Measurements from ENCODE around the gene DTD1. TPM values are rescaled to one million over a fixed set of nuclear protein-coding genes. Genes with fewer than 3 reads are reported as not detected.

DTD1 gene
- polyA plus RNA-seq, 3 donors from 2014 or later = 47.4 to 68.3 (median 66.6) TPM

DNA sequence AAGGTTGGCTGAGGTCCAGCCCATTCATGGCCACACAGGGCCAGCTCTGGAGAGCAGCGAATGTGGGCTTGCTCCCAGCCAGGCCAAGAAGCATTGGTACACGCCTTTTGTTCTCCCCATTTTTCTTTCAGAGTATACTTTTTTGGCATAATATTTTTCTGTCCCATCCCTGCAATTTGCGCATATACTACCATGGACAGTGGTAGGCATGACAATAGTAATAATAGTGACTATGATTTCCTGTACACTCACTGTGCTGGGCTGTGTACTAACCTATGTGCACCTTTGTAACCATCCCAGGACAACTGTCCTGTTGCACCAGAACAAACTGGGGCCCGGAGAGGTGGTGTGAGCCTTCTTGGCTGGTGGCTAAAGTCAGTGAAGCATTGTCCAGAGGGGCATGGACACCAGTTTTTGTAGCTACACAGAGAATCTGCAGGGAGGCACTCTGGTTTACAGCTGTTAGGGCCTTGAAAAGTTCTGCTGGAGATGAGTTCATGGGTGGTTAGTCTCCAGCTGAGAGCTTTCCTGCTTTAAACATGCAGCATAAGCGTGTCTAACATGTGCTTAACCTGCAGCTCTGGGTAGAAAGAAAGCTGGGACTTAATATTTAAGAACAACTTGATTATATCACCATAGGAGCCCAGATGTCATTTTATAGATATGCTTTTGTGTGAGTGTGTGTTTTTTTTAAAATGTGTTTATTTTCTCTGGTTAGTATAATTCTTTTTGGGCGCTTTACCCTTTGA lies 38.2 kb downstream of the DTD1 start:
- Mint-ChIP-seq H3K27ac (no peak overlapping the region), H3K27me3 (ENCODE audit: low read depth in 3 of 3) (peaks cover 0 to 2% (median 0%) of the 10 kb centered on the region in 3 donors), H3K4me3 (no peak overlapping the region), H3K36me3 (peaks cover 0 to 8% (median 7%) of the 10 kb centered on the region in 3 donors), H3K4me1 (no peaks in the 10 kb centered on the region), H3K9me3 (no peaks in the 10 kb centered on the region)
- DNase-seq = no peak

DNA sequence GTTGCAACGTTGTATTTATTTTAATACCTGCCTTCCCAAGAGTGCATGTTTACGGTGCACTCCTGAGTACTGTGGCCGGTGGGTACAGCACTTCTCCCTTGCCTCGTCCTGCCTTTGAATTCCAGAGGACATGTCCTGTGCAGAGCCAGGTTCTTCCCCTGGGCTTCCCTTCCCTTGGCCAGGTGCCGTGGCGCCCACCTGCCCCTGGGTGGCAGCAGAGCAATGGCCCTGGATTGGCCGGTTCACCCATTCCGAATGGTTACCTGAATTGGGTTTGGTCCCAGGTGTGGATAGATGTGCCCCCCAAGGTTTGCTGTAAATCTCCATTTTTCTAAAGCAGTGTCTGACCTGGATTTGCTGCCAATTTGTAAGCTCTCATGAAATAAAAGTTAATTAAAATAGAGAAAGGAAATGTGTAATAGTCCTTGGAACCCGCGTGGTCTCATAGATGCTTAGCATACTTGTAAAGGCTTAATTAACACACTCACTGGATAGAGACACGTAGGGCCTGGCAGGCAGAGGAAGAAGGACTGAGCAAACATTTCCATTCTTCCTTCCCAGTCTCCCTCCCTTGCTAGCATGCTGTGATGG lies 40.6 kb downstream of the DTD1 start:
- Mint-ChIP-seq H3K9me3 (no peaks in the 10 kb centered on the region), H3K4me1 (no peaks in the 10 kb centered on the region), H3K36me3 (peaks cover 0 to 11% (median 8%) of the 10 kb centered on the region in 3 donors), H3K4me3 (no peak overlapping the region), H3K27me3 (ENCODE audit: low read depth in 3 of 3) (peaks cover 0 to 2% (median 0%) of the 10 kb centered on the region in 3 donors), H3K27ac (no peak overlapping the region)
- no peak for DNase-seq

DNA sequence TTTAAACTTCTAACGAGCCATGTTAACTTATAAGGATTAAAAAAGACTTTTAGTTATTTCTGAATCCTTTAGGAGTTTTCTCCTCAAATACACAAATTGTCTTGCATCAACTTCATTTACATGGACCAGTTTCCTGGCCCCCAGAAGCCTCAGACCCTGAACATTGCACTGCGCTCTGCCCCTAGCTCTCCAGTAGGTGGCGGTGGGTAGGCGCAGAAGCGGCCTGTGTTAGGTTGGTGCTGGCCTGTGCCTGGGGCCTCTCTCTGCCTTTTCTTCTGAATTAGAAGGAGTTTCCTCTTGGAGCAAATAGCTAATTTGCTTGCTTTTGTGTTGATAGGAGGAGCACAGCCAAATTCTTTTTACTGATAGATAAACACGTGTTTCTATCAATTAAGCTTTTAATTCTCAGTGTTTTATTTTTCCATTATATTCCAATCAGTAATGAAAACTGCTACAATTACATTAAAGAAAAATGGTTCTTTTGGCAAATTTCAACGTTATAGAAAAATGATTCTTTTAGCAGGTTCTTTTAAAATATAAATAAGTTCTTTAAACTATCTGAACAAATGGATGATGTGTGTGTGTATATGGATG lies 44.4 kb downstream of the DTD1 start:
- Mint-ChIP-seq H3K36me3 (peaks cover 5 to 11% (median 6%) of the 10 kb centered on the region in 3 donors), H3K9me3 (no peaks in the 10 kb centered on the region), H3K4me3 (no peak overlapping the region), H3K27ac (peak overlapping the region in 1 of 6 donors; percentile 67), H3K27me3 (ENCODE audit: low read depth in 3 of 3) (no peaks in the 10 kb centered on the region), H3K4me1 (no peaks in the 10 kb centered on the region)
- DNase-seq = peak; percentile 20 to 47 (median 35)

DNA sequence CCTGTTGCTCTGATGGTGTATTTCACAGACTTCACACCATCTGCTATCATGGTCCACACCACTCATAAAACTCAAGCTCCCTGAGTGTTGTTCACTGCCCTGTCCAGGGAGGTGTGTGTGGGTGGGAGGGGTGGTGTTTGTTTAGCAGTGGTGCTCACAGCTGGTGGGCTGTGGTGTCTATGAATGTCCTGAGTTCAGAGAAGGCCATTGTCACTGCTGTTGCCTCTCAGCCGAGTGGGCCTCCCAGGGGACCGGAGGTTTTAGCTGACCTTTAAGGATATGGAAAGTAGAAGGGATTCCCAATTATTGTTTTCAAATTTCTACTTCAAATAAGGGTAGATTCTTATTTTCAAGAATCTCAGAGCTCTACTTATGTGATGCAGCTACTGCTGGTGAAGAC lies 45.6 kb downstream of the DTD1 start:
- Mint-ChIP-seq H3K27ac (no peak overlapping the region), H3K4me3 (no peak overlapping the region), H3K9me3 (no peaks in the 10 kb centered on the region), H3K36me3 (peaks cover 12 to 17% (median 14%) of the 10 kb centered on the region in 3 donors), H3K27me3 (ENCODE audit: low read depth in 3 of 3) (no peaks in the 10 kb centered on the region), H3K4me1 (no peaks in the 10 kb centered on the region)
- DNase-seq = no peak

DNA sequence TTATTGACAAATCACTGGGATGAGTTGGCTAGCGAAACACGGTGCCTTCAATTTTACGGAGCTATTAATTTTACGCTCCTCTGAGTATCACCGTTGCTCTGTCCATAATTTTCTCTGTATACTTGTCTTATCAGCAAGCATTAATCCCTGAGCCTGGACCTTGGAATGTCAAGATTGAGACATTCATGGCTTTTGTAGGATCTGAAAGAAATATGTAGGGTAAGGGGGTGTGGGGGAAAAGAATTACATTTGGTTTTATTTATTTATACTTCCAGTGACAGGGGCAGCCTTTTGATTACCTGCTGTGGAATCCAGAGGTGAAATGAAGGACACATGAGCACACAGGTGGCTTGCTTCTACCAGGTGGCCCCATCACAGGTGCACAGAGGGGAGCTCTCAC lies 46.6 kb downstream of the DTD1 start:
- DNase-seq = no peak
- Mint-ChIP-seq H3K4me1 (no peaks in the 10 kb centered on the region), H3K27me3 (ENCODE audit: low read depth in 3 of 3) (no peaks in the 10 kb centered on the region), H3K9me3 (no peaks in the 10 kb centered on the region), H3K4me3 (no peak overlapping the region), H3K36me3 (peaks cover 14 to 19% (median 17%) of the 10 kb centered on the region in 3 donors), H3K27ac (no peak overlapping the region)

DNA sequence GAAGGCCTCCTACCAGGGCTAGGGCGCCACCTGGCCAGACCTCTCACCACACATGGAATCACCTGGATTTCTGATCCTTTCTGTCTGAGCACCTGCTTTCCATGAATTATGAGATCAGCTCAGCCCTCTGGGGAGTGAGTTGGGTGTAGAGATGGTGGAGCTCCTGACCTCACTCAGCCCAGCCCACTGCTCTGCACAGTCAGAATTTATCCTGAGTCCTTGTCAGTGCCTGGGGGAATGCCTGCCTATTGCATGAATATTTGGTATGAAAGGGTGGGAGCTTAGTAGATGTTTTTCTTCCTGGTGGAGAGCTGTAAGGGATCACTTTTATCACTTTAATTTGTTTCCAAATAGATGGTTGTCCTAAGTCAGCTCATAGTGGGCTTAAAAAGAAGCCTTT lies 47.5 kb downstream of the DTD1 start:
- Mint-ChIP-seq H3K4me3 (no peak overlapping the region), H3K9me3 (no peaks in the 10 kb centered on the region), H3K27ac (no peak overlapping the region), H3K4me1 (no peaks in the 10 kb centered on the region), H3K36me3 (peaks cover 14 to 17% (median 17%) of the 10 kb centered on the region in 3 donors), H3K27me3 (ENCODE audit: low read depth in 3 of 3) (no peaks in the 10 kb centered on the region)
- DNase-seq = no peak

DNA sequence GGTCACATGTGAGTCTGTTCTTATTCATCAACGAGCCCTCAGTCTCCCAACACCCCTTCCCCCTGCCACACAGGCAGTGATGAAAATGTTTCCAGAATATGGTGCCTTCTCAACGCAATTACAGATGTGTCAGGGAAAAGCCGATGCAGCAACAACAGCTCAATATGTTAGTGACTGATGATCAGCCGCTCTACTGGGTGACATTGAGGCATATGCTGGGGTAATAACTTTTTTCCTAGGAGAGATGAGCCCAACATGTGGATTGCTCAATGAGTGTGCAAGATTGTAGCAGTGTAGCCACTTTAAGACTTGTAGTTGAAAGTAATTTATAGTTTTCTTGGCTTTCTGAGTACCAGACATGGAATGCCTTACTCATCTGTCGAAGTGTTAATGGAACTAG lies 49.4 kb downstream of the DTD1 start:
- no peaks in the 10 kb centered on the region for H3K4me1 Mint-ChIP-seq
- H3K27ac Mint-ChIP-seq = no peak overlapping the region
- no peaks in the 10 kb centered on the region for H3K27me3 Mint-ChIP-seq (ENCODE audit: low read depth in 3 of 3)
- no peaks in the 10 kb centered on the region for H3K9me3 Mint-ChIP-seq
- no peak overlapping the region for H3K4me3 Mint-ChIP-seq
- no peak for DNase-seq
- peaks cover 9 to 21% (median 14%) of the 10 kb centered on the region in 3 donors for H3K36me3 Mint-ChIP-seq

DNA sequence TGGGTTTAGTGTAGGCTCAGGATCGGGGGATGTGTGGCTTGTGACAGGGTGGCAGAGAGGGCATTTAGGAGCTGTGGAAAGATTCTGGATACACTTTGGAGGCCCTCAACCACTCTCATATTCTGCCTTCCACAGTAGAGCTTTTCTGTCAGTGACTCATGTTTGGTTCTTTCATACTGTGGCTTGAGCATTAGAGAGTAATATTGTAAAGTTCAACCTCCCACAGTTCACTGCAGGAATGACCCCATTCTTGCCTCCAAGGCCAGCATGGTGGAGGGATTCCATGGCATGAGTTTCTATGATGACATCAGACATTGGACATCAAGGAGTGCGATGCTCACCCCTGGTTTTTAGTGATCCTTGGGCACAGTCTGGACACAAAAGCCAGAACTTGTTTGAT lies 50.9 kb downstream of the DTD1 start:
- peak overlapping the region in 1 of 6 donors; percentile 40 for H3K27ac Mint-ChIP-seq
- H3K9me3 Mint-ChIP-seq = no peaks in the 10 kb centered on the region
- H3K4me1 Mint-ChIP-seq = no peaks in the 10 kb centered on the region
- peaks cover 9 to 21% (median 14%) of the 10 kb centered on the region in 3 donors for H3K36me3 Mint-ChIP-seq
- H3K4me3 Mint-ChIP-seq = no peak overlapping the region
- H3K27me3 Mint-ChIP-seq (ENCODE audit: low read depth in 3 of 3) = peaks cover 0 to 2% (median 0%) of the 10 kb centered on the region in 3 donors
- DNase-seq = no peak

DNA sequence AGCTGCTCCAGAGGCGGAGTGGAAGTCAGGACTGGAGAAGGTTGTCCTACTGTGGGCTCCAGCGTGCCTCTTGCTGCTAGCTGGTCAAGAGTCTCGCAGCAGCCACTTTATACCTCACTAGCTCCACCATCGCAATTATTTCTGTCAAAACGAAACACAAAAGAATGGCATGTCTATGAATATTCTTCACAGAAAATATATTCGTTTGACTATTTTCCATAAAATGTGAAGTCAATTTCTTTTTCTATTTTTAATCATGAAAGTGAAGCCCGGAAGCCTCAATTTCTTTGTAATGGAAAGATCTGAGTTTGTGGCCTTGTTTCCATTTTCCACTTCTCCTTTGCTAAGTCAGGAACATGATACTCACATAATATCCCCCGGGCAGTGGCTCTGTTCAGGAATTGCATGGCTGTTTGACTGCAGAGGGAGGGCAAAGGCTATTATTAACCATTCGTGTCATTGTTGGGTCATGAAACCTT lies 51.7 kb downstream of the DTD1 start:
- no peak overlapping the region for H3K4me3 Mint-ChIP-seq
- no peaks in the 10 kb centered on the region for H3K4me1 Mint-ChIP-seq
- peak overlapping the region in 1 of 6 donors; percentile 44 for H3K27ac Mint-ChIP-seq
- H3K27me3 Mint-ChIP-seq (ENCODE audit: low read depth in 3 of 3) = peaks cover 0 to 2% (median 0%) of the 10 kb centered on the region in 3 donors
- peaks cover 9 to 21% (median 14%) of the 10 kb centered on the region in 3 donors for H3K36me3 Mint-ChIP-seq
- no peaks in the 10 kb centered on the region for H3K9me3 Mint-ChIP-seq
- no peak for DNase-seq

DNA sequence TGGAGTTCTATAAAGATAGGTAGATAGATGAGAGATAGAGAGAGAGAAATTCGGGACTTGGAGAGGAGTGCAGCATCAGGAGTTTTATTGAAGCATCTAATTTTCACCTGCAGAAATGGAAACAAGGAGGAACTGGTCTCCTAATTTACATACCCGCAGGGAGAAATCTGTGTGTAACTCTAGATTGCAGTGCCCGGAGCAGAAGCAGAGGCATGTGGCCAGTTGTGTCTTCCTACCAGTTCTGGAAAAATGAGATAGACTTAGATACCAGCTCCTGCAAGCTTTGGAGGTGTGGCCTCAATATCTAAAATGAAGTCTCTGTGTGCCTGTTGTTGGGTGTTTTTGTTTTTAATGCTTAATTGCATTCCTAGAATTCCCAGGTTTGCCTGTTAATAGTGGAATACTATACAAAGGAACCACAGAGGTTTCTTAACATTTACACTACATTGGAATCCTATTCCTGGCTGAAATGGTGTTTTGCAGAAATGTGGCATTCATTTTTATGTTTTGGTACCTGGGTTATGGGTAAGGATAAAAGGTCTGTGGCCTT lies 57.4 kb downstream of the DTD1 start:
- H3K27me3 Mint-ChIP-seq (ENCODE audit: low read depth in 3 of 3) = peaks cover 0 to 6% (median 0%) of the 10 kb centered on the region in 3 donors
- no peak overlapping the region for H3K4me3 Mint-ChIP-seq
- H3K36me3 Mint-ChIP-seq = peaks cover 1 to 4% (median 3%) of the 10 kb centered on the region in 3 donors
- H3K27ac Mint-ChIP-seq = no peak overlapping the region
- H3K9me3 Mint-ChIP-seq = no peaks in the 10 kb centered on the region
- H3K4me1 Mint-ChIP-seq = peaks cover 2 to 11% of the 10 kb centered on the region in 2 donors
- DNase-seq = no peak

DNA sequence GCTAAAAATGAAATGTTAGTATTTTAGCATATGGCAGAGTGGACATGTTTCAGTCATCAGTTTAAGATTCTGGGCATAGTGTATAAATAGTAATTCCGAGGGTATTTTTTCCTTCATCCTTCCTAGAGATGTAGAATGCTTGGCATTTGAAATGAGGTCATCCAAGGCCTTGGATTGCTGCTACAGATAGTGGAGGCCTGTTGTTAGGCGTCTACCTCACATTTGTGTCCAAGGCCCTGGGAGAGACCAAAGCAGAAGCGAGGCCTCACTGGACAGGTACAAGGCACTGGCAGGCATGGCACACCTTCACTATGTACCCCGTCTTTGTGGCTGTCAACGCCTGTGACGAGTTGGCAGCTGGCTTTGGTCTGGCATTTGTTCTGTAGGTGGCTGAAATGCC lies 58.0 kb downstream of the DTD1 start:
- Mint-ChIP-seq H3K4me3 (no peak overlapping the region), H3K9me3 (no peaks in the 10 kb centered on the region), H3K27me3 (ENCODE audit: low read depth in 3 of 3) (peaks cover 0 to 7% (median 0%) of the 10 kb centered on the region in 3 donors), H3K36me3 (peaks cover 2 to 4% (median 3%) of the 10 kb centered on the region in 3 donors), H3K4me1 (peaks cover 6 to 14% of the 10 kb centered on the region in 2 donors), H3K27ac (no peak overlapping the region)
- DNase-seq = no peak

DNA sequence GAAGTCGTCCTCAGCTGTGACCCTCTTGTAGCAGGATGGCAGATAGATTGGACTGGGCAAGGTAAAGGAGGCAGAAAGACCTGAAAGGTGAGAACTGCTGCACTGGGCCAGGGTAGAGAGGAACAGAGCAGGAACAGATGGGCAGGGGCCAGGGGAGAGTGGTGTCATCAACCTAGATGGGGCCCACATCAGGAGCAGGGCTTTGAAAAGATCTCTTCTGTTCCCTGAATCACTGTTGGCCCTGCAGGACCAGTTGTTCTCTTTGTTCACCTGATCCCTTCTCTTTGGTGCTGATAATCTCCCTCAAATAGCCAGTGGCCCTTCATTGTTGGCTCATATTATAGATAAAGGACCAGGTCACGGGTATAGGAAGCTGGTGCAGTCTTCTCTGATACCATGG lies 59.9 kb downstream of the DTD1 start:
- Mint-ChIP-seq H3K4me3 (no peak overlapping the region), H3K27me3 (ENCODE audit: low read depth in 3 of 3) (peaks cover 0 to 7% (median 0%) of the 10 kb centered on the region in 3 donors), H3K27ac (peak overlapping the region in 1 of 6 donors; percentile 38), H3K36me3 (peaks cover 0 to 4% (median 3%) of the 10 kb centered on the region in 3 donors), H3K4me1 (peaks cover 6 to 15% of the 10 kb centered on the region in 2 donors), H3K9me3 (no peaks in the 10 kb centered on the region)
- no peak for DNase-seq

DNA sequence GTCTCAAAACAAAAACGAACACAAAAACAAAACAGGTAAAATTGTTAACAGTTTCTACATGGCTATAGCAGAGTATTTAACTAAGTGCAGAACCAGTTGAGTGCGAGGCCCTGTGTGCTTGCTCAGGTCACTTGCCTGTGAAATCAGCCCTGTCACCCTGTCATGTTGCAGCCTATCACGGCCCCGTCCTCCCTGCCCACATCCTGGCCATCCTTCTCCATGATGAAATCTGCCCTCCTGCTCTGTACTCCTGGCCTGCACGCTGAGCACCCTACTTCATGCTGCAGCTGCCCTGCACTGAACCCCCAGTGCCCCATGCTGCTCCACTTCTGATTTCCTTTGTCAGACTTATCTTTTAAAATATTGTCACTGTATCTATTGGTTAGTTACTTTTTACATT lies 62.4 kb downstream of the DTD1 start:
- no peaks in the 10 kb centered on the region for H3K9me3 Mint-ChIP-seq
- no peak for DNase-seq
- H3K27ac Mint-ChIP-seq = peak overlapping the region in 2 of 6 donors; percentile 70 to 73
- no peak overlapping the region for H3K4me3 Mint-ChIP-seq
- peaks cover 6 to 15% of the 10 kb centered on the region in 2 donors for H3K4me1 Mint-ChIP-seq
- H3K27me3 Mint-ChIP-seq (ENCODE audit: low read depth in 3 of 3) = peaks cover 0 to 5% (median 0%) of the 10 kb centered on the region in 3 donors
- H3K36me3 Mint-ChIP-seq = peaks cover 0 to 4% (median 3%) of the 10 kb centered on the region in 3 donors
